Lower lobe of right lung (tissue), 2 donors: ENCODE results near the gene GRIK4. TPM values are rescaled to one million over a fixed set of nuclear protein-coding genes. Genes with fewer than 3 reads are reported as not detected.

Experiments
- ATAC-seq, 2 donors: fragments of 200-7000 bp; cut with Tn5 transposase; one replicate each; pipeline ENCODE4 v1.9.1; 2020 to 2022; ENCODE audit warnings: mild to moderate bottlenecking in 2 of 2, moderate library complexity in 2 of 2
- DNase-seq: peaks from one replicate; pipeline ENCODE4 v3.0.0-alpha.2; 2020
- H3K27ac ChIP-seq: fragments of 200-600 bp; one replicate; pipeline ENCODE4 v1.8.0; 2022
- H3K27me3 ChIP-seq: fragments of 200-600 bp; one replicate; pipeline ENCODE4 v1.8.0; 2022; ENCODE audit warnings: low read depth
- H3K36me3 ChIP-seq: fragments of 200-600 bp; one replicate; pipeline ENCODE4 v1.8.0; 2022; ENCODE audit warnings: mild to moderate bottlenecking
- H3K4me1 ChIP-seq: fragments of 200-600 bp; one replicate; pipeline ENCODE4 v1.8.0; 2022
- H3K4me3 ChIP-seq: fragments of 200-600 bp; one replicate; pipeline ENCODE4 v1.8.0; 2022; ENCODE audit warnings: mild to moderate bottlenecking
- H3K9me3 ChIP-seq: fragments of 200-600 bp; one replicate; pipeline ENCODE4 v1.8.0; 2022
- intact Hi-C: fragments of 100-400 bp; cut with DNase I; formaldehyde crosslinking; loops from one replicate; pipeline ENCODE4 v1.11.0; 2022
- total RNA-seq: library from RNA; stranded (reverse); fragmentation: NEBNext Ultra II Directional; extraction: Animal tissue kit (Norgen Biotek cat#: 25700); gene quantifications from one replicate; pipeline ENCODE4 v1.2.1, GENCODE V29; 2021
- TF ChIP-seq, protein P1 (sequence below): fragments of 200-600 bp; IDR thresholded peaks from one replicate; pipeline ENCODE4 v1.8.0; 2022; ENCODE audit warnings: antibody characterized with exemption, mild to moderate bottlenecking
- donor health status: DM: no; HTN: yes; CAD: no; lungs with severe emphysema.

Gene GRIK4
- total RNA-seq, 1 donor from 2014 or later = 2.2 TPM

DNA sequence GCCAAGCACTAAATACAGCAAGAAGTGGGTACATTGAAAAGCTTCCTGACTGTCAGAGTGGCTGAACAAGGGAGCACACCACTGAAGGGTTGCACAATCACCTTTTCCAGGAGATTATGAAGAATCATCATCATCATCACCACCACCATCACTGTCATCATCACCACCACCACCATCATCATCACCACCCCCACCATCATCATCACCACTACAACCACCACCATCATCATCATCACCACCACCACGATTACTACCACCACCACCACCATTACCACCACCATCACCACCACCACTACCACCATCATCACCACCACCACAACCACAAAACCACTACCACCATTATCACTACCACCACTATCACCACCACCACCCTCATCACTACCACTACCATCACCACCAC, 364.4 kb downstream of the GRIK4 start:
- intact Hi-C loops = no loop called here
- Histone ChIP-seq H3K4me1 (no peaks in the 10 kb centered on the region), H3K36me3 (no peaks in the 10 kb centered on the region), H3K27me3 (no peaks in the 10 kb centered on the region), H3K27ac (no peak overlapping the region), H3K9me3 (no peaks in the 10 kb centered on the region), H3K4me3 (no peak overlapping the region)
- ATAC-seq = no peak
- TF ChIP-seq, protein P1, sequence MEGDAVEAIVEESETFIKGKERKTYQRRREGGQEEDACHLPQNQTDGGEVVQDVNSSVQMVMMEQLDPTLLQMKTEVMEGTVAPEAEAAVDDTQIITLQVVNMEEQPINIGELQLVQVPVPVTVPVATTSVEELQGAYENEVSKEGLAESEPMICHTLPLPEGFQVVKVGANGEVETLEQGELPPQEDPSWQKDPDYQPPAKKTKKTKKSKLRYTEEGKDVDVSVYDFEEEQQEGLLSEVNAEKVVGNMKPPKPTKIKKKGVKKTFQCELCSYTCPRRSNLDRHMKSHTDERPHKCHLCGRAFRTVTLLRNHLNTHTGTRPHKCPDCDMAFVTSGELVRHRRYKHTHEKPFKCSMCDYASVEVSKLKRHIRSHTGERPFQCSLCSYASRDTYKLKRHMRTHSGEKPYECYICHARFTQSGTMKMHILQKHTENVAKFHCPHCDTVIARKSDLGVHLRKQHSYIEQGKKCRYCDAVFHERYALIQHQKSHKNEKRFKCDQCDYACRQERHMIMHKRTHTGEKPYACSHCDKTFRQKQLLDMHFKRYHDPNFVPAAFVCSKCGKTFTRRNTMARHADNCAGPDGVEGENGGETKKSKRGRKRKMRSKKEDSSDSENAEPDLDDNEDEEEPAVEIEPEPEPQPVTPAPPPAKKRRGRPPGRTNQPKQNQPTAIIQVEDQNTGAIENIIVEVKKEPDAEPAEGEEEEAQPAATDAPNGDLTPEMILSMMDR = no peak
- no peak for DNase-seq

DNA sequence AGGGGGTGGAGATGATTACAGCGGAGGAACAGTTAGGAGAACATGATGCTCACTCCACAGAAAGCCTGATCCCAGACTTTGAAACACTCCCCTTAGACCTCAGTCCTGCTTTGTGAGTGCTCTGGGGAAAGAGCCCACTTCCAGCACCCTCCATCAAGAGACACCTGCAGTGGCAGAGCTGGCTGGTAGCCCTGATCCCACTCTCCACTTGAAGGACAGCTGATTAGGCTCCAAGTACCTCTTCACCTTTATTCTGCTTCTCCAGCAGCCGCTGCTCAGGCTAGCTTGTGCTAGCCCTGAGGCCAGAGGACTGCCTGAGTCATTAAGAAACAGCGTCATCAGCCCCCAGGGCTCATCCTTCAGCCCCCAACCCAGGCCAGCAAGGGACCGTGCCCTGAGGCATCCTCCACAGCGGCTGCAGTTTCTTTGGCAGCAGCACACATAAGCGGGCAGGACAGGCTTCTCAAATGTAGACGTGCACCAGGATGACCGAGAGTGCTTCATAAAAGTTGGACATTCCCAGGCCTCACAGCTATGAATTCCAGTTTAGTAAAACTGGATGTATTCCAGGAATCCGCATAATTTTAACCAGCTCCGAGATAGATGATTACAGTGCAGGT, 366.3 kb downstream of the GRIK4 start:
- no peaks in the 10 kb centered on the region for H3K27me3 ChIP-seq
- ATAC-seq (no peak), DNase-seq (no peak)
- H3K9me3 ChIP-seq = no peaks in the 10 kb centered on the region
- H3K4me1 ChIP-seq = no peaks in the 10 kb centered on the region
- TF ChIP-seq, protein P1 = no peak
- H3K36me3 ChIP-seq = no peaks in the 10 kb centered on the region
- H3K4me3 ChIP-seq = no peak overlapping the region
- no peak overlapping the region for H3K27ac ChIP-seq
- intact Hi-C loops = no loop called here

DNA sequence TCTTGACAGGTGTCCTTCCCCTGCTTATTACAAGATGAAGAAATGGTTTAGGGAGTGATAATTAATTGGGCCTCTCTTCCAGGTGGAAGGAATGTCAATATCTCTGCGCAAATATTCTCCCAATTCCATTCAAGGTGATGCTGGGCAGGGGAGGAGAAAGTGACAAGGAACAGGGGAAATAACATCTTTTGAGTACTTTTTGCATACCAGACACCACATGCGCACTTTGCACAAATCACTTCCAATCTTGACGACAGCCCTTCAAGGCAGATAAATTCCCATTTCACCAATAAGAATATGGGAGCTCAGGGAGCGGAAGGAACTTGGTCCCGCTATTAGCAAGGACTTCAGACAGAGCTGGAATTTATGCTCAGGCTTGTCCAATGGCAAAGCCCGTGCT, 367.2 kb downstream of the GRIK4 start:
- no peaks in the 10 kb centered on the region for H3K9me3 ChIP-seq
- H3K4me3 ChIP-seq = no peak overlapping the region
- ATAC-seq (no peak), DNase-seq (no peak)
- no peaks in the 10 kb centered on the region for H3K27me3 ChIP-seq
- TF ChIP-seq, protein P1 = no peak
- no peaks in the 10 kb centered on the region for H3K4me1 ChIP-seq
- intact Hi-C loops = no loop called here
- no peaks in the 10 kb centered on the region for H3K36me3 ChIP-seq
- no peak overlapping the region for H3K27ac ChIP-seq

DNA sequence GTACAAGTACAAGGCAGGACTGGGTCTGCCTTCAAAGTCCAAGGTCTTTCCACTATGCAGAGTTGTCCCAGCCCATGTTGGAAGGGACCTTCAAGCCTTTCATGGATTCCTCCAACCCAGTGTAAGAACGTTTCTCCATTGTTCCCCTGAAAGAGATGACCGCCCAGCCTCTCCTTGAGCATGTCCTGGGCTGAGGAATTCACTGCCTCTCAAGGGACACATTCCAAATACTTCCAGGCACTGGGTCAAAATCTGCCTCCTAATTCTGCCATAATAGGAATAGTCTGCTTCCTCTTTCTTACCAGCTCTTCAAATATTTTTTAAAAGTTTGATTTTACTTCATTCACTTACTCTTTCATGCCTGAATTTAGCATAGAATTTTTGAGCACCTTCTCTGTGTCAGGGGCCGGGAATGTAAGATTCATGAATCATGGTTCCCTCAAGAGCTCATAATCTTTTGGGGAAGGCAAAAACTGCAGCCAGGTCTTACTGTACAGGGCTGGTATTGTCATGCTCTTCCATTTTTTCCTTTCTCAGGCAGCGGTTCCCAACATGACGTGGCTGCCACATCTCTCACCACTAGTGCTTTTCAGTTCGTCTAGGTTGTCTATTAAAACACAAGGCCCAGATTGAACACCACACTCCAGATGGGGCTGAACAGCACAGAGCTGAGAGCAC, 369.1 kb downstream of the GRIK4 start:
- DNase-seq (no peak), ATAC-seq (no peak)
- H3K9me3 ChIP-seq = no peaks in the 10 kb centered on the region
- TF ChIP-seq, protein P1 = no peak
- intact Hi-C loops = no loop called here
- no peaks in the 10 kb centered on the region for H3K4me1 ChIP-seq
- no peak overlapping the region for H3K4me3 ChIP-seq
- no peak overlapping the region for H3K27ac ChIP-seq
- H3K36me3 ChIP-seq = no peaks in the 10 kb centered on the region
- no peaks in the 10 kb centered on the region for H3K27me3 ChIP-seq

DNA sequence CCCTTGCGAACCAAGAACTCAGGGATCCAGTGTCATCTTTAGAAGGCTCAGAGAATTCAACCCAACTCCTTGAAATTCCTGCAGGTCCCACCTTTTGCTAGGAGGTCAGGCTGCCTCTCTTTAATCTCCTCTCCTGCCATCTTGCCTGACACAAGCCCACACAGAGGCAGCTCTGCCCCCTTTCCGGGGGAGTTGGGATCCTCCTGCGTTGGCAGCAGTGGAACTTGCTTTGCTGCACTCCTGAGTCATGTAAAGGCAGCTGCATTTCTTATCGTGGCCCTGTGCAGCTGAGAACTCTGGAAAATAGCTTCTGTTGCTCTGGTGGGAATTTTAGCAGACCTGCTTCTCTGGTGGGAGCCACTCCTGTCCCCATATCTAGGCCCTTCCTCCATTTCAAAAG, 370.0 kb downstream of the GRIK4 start:
- Histone ChIP-seq H3K27ac (no peak overlapping the region), H3K9me3 (no peaks in the 10 kb centered on the region), H3K4me1 (no peaks in the 10 kb centered on the region), H3K4me3 (no peak overlapping the region), H3K27me3 (no peaks in the 10 kb centered on the region), H3K36me3 (no peaks in the 10 kb centered on the region)
- TF ChIP-seq, protein P1 = no peak
- intact Hi-C loops = no loop called here
- DNase-seq = no peak
- no peak for ATAC-seq
